ENCODE results near the gene POLR1E. TPM values are rescaled to one million over a fixed set of nuclear protein-coding genes. Genes with fewer than 3 reads are reported as not detected.

Gene POLR1E
- total and polyA plus RNA-seq, 12 donors, result 5.0 to 28.8 (median 17.5) TPM

- 45 to 48% methylated on average over 3 of the region's 3 CpGs for WGBS, 2 donors
These were observed 54.9 kb downstream of the POLR1E start for GRCh38 chr9:37540634-37541033.

DNA sequence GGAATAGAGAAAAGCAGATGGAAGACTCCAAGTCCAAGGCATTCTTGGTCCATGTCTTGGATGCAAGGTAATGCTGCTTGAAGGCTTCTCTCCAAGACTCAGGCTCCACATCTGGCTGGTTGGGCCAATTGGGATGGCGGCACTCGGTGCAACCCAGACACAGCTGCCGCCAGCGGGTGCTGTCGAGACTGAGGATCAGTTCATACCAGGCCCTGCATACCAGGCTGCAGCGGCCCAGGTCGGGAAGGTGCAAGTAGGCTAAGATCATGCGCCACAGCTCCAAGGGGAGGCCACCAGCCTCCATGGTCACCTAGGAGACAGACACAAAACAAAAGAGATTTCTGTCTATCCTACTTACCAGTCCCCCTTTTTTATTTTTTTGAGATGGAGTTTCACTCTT, 55.7 kb downstream of the POLR1E start:
- Histone ChIP-seq H3K4me1 (peaks cover 0 to 11% (median 0%) of the 10 kb centered on the region in 9 donors), H3K4me3 (no peak overlapping the region), H3K36me3 (peaks cover 0 to 51% (median 6%) of the 10 kb centered on the region in 9 donors), H3K27ac (no peak overlapping the region), H3K27me3 (no peaks in the 10 kb centered on the region), H3K9me3 (no peaks in the 10 kb centered on the region)
- DNase-seq, result no peak
- peak in 1 of 8 donors; percentile 40 for ATAC-seq
- 97 to 99% methylated on average over 8 of the region's 8 CpGs for WGBS, 2 donors
- intact Hi-C loops (cut with DNase I), result no loop called here
- TF ChIP-seq CTCF (IDR thresholded peaks at IDR 0.05), result no peak

More at GRCh38 chr9:37540634-37541033, 54.9 kb downstream of the POLR1E start:
- no peak overlapping the region for H3K4me3 ChIP-seq
- peak in 1 of 9 donors; percentile 15 for TF ChIP-seq CTCF (IDR thresholded peaks at IDR 0.05)
- H3K4me1 ChIP-seq, result peaks cover 0 to 11% (median 0%) of the 10 kb centered on the region in 9 donors
- H3K36me3 ChIP-seq, result peaks cover 0 to 60% (median 6%) of the 10 kb centered on the region in 9 donors
- H3K27me3 ChIP-seq, result no peaks in the 10 kb centered on the region
- intact Hi-C loops (cut with DNase I), result no loop called here
- ATAC-seq (peak; percentile 51 to 93 (median 82)), DNase-seq (peak; percentile 47 to 63)
- H3K27ac ChIP-seq, result peak overlapping the region in 1 of 10 donors; percentile 31
- no peaks in the 10 kb centered on the region for H3K9me3 ChIP-seq

GRCh38 chr9:37542488-37542887, 56.7 kb downstream of the POLR1E start:
- Histone ChIP-seq H3K27me3 (no peaks in the 10 kb centered on the region), H3K36me3 (peaks cover 0 to 41% (median 0%) of the 10 kb centered on the region in 9 donors), H3K4me1 (peaks cover 0 to 11% (median 0%) of the 10 kb centered on the region in 9 donors), H3K9me3 (no peaks in the 10 kb centered on the region), H3K4me3 (no peak overlapping the region), H3K27ac (no peak overlapping the region)
- ATAC-seq (no peak), DNase-seq (no peak)
- no peak for TF ChIP-seq CTCF (IDR thresholded peaks at IDR 0.05)
- intact Hi-C loops (cut with DNase I), result no loop called here
- 97 to 99% methylated on average over 6 of the region's 6 CpGs for WGBS, 2 donors

- H3K4me3 ChIP-seq, result no peak overlapping the region
- H3K9me3 ChIP-seq, result no peaks in the 10 kb centered on the region
- H3K27ac ChIP-seq, result no peak overlapping the region
- ATAC-seq (no peak), DNase-seq (no peak)
- peaks cover 0 to 37% (median 0%) of the 10 kb centered on the region in 9 donors for H3K36me3 ChIP-seq
- WGBS, 2 donors, result 76 to 87% methylated on average over 1 of the region's 1 CpG
- no peak for TF ChIP-seq CTCF (IDR thresholded peaks at IDR 0.05)
- no peaks in the 10 kb centered on the region for H3K27me3 ChIP-seq
- peaks cover 0 to 11% (median 0%) of the 10 kb centered on the region in 9 donors for H3K4me1 ChIP-seq
- intact Hi-C loops (cut with DNase I), result no loop called here
These were observed 57.1 kb downstream of the POLR1E start for GRCh38 chr9:37542895-37543294.

Data from heart right ventricle (tissue), 16 donors.